ENCODE measurements around the gene CYP3A4.
"Not testable (repeated sequence)": the region's sequence is repeated elsewhere in the genome, so short reads cannot be mapped to it uniquely, and the experiment has no call there.

CYP3A4 gene

DNA sequence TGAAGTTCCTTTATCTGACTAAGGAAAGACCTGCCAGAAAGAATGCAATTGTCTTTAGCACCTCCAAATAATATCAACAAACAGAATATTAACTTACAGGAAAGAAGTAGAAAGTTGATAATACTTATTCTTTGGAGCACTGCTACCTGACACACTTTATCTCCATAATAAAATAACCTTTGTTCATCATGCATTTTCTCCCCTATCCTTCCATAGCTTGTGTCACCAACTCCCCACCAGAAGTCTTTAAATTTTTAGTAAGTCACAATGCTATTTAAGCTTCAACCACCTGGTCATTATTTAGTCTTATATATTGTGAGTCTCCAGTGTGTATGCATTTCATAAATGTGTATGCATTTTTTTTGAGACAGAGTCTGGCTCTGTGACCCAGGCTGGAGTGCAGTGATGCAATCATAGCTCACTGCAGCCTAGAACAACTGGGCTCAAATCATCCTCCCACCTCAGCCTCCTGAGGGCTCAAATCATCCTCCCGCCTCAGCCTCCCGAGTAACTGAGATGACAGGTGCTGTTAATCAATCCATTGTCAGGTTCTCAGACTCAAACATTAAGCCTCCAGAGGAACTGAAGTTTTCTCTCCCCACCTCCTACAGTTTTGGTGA, 36.5 kb upstream of the CYP3A4 start:
- H3K27me3 ChIP-seq (replicated peaks; ENCODE audit: control insufficient read depth, insufficient read depth, low read length): no peaks in the 10 kb centered on the region; the same call in 1 of the 2 replicates
- H3K36me3 ChIP-seq (ENCODE audit: control insufficient read depth, insufficient read depth, low read length): no peaks in the 10 kb centered on the region
- TF ChIP-seq, protein P1, sequence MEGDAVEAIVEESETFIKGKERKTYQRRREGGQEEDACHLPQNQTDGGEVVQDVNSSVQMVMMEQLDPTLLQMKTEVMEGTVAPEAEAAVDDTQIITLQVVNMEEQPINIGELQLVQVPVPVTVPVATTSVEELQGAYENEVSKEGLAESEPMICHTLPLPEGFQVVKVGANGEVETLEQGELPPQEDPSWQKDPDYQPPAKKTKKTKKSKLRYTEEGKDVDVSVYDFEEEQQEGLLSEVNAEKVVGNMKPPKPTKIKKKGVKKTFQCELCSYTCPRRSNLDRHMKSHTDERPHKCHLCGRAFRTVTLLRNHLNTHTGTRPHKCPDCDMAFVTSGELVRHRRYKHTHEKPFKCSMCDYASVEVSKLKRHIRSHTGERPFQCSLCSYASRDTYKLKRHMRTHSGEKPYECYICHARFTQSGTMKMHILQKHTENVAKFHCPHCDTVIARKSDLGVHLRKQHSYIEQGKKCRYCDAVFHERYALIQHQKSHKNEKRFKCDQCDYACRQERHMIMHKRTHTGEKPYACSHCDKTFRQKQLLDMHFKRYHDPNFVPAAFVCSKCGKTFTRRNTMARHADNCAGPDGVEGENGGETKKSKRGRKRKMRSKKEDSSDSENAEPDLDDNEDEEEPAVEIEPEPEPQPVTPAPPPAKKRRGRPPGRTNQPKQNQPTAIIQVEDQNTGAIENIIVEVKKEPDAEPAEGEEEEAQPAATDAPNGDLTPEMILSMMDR (IDR thresholded peaks at IDR 0.05; ENCODE audit: insufficient read depth, low read length, poor library complexity, severe bottlenecking): no peak
- no peak for DNase-seq (ENCODE audit: extremely low read depth, insufficient read length)
- H3K4me3 ChIP-seq (replicated peaks; ENCODE audit: low read depth, low read length): no peak overlapping the region

DNA sequence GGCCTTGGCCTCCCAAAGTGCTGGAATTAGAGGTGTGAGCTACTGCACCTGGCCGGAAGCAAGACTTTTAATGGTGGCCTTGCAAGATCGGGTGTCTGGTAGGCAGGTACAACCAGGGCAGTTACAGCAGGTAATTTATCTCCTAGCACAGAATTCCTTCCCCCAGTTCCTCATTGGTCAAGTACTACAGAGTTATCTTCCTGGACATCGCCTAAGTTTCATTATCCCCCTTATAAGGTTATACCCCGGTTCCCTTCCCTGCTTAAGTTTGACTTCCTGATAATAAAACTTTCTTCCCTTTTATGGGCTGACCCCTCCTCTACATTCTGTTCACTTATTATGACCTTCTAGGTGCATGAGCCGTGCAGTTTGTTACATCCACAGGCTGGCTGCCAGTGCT, 24.8 kb upstream of the CYP3A4 start:
- no peaks in the 10 kb centered on the region for H3K36me3 ChIP-seq (ENCODE audit: control insufficient read depth, insufficient read depth, low read length)
- H3K27me3 ChIP-seq (replicated peaks; ENCODE audit: control insufficient read depth, insufficient read depth, low read length): no peaks in the 10 kb centered on the region
- no peak for DNase-seq (ENCODE audit: extremely low read depth, insufficient read length)
- no peak overlapping the region for H3K4me3 ChIP-seq (replicated peaks; ENCODE audit: low read depth, low read length)
- TF ChIP-seq, protein P1 (IDR thresholded peaks at IDR 0.05; ENCODE audit: insufficient read depth, low read length, poor library complexity, severe bottlenecking): no peak

DNA sequence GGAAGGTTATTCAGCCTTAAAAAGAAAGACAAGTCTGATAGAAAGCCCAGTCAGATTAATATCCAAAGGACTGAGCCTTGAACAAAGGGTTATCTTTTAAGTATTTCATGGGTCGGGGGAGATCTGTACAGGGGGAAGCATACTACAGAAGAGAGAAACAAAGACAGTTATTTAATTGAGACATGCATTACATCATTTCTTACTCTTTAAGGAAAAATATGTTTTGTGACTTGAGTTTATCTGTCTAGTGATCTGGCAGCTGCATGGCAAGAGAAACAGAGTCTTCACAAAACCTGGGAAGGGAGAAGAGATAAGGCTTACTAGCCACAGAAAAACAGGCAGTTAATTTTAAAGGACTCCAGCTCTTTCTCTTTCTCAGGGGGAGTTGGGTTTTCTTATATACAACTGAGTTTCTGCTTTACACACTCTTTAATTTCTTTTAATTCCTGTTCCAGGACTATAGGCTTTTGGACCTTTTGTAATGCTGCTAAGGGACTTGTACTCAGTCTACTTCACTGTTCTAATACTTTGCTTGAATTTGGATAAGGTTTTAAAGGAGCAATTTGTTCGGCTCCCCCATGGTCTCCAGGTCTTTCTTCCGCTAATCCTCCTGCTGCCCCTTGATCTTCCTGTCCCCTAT, 23.0 kb upstream of the CYP3A4 start:
- DNase-seq (ENCODE audit: extremely low read depth, insufficient read length): no peak
- no peak overlapping the region for H3K4me3 ChIP-seq (replicated peaks; ENCODE audit: low read depth, low read length)
- H3K36me3 ChIP-seq (ENCODE audit: control insufficient read depth, insufficient read depth, low read length): no peaks in the 10 kb centered on the region
- TF ChIP-seq, protein P1 (IDR thresholded peaks at IDR 0.05; ENCODE audit: insufficient read depth, low read length, poor library complexity, severe bottlenecking): no peak
- no peaks in the 10 kb centered on the region for H3K27me3 ChIP-seq (replicated peaks; ENCODE audit: control insufficient read depth, insufficient read depth, low read length)

DNA sequence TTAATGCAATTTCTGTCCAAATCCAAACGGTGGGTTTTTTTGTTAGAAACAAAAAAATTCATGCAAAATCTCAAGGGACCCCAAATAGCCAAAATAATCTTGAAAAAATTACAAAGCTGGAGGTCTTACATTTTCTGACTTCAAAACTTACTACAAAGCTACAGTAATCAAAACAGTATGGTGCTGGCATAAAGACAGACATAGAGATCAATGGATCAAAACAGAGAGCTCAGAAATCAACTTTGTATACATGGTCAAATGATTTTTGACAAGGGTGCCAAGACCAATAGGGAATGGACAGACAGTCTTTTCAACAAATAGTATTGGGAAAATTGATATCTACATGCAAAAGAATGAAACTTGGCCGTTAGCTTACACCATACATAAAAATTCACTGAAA, 21.7 kb upstream of the CYP3A4 start:
- no peak overlapping the region for H3K4me3 ChIP-seq (replicated peaks; ENCODE audit: low read depth, low read length)
- no peaks in the 10 kb centered on the region for H3K27me3 ChIP-seq (replicated peaks; ENCODE audit: control insufficient read depth, insufficient read depth, low read length)
- no peaks in the 10 kb centered on the region for H3K36me3 ChIP-seq (ENCODE audit: control insufficient read depth, insufficient read depth, low read length)
- no peak for DNase-seq (ENCODE audit: extremely low read depth, insufficient read length)
- TF ChIP-seq, protein P1 (IDR thresholded peaks at IDR 0.05; ENCODE audit: insufficient read depth, low read length, poor library complexity, severe bottlenecking): no peak

DNA sequence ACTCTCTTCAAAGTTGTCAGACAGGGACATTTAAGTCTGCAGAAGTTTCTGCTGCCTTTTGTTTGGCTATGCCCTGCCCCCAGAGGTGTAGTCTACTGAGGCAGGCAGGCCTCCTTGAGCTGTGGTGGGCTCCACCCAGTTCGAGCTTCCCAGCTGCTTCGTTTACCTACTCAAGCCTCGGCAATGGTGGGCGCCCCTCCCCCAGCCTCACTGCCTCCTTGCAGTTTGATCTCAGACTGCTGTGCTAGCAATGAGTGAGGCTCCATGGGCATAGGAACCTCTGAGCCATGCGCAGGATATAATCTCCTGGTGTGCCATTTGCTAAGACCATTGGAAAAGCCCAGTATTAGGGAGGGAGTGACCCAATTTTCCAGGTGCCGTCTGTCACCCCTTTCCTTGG, 19.1 kb upstream of the CYP3A4 start:
- DNase-seq (ENCODE audit: extremely low read depth, insufficient read length); H3K4me3 ChIP-seq (replicated peaks; ENCODE audit: low read depth, low read length); H3K27me3 ChIP-seq (replicated peaks; ENCODE audit: control insufficient read depth, insufficient read depth, low read length): not testable (repeated sequence)

DNA sequence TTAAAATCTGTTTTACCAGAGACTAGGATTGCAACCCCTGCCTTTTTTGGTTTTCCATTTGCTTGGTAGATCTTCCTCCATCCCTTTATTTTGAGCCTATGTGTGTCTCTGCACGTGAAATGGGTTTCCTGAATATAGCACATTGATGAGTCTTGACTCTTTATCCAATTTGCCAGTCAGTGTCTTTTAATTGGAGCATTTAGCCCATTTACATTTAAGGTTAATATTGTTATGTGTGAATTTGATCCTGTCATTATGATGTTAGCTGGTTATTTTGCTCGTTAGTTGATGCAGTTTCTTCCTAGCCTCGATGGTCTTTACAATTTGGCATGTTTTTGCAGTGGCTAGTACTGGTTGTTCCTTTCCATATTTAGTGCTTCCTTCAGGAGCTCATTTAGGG, 17.4 kb upstream of the CYP3A4 start:
- not testable (repeated sequence) for DNase-seq (ENCODE audit: extremely low read depth, insufficient read length); H3K27me3 ChIP-seq (replicated peaks; ENCODE audit: control insufficient read depth, insufficient read depth, low read length); H3K36me3 ChIP-seq (ENCODE audit: control insufficient read depth, insufficient read depth, low read length); H3K4me3 ChIP-seq (replicated peaks; ENCODE audit: low read depth, low read length)

More for the DNA sequence above, 19.1 kb upstream of the CYP3A4 start:
- not testable (repeated sequence) for H3K36me3 ChIP-seq (ENCODE audit: control insufficient read depth, insufficient read depth, low read length)

Data from GM06990 (cell line).